Heart left ventricle (tissue), 16 donors: ENCODE results near the gene LINGO3. TPM values are rescaled to one million over a fixed set of nuclear protein-coding genes. Genes with fewer than 3 reads are reported as not detected.

Experiments
- ATAC-seq, 4 donors: fragments of 200-7000 bp; cut with Tn5 transposase; one replicate each; pipeline ENCODE4 v1.9.1; 2020 to 2022; ENCODE audit warnings: moderate library complexity in 4 of 4, mild to moderate bottlenecking in 3 of 4, moderate number of reproducible peaks in 1 of 4
- DNase-seq, 5 donors: peaks; one replicate each; pipeline ENCODE4 v3.0.0-alpha.2; 2020
- H3K27ac ChIP-seq, 12 donors: fragments of 200-600 bp; sonication (generic) in 4 of 12; one replicate each; pipeline versions ENCODE4 v1.5.0 to v1.8.0; 2016 to 2022; ENCODE audit warnings: mild to moderate bottlenecking in 2 of 12
- H3K27me3 ChIP-seq, 9 donors: fragments of 200-600 bp; sonication (generic) in 2 of 9; one replicate each; pipeline versions ENCODE4 v1.5.1 to v1.8.0; 2016 to 2022; ENCODE audit warnings: mild to moderate bottlenecking in 3 of 9
- H3K36me3 ChIP-seq, 9 donors: fragments of 200-600 bp; sonication (generic) in 2 of 9; one replicate each; pipeline versions ENCODE4 v1.5.0 to v1.8.0; 2018 to 2022; ENCODE audit warnings: mild to moderate bottlenecking in 2 of 9
- H3K4me1 ChIP-seq, 12 donors: fragments of 200-600 bp; sonication (generic) in 4 of 12; one replicate each; pipeline versions ENCODE4 v1.5.0 to v1.8.0; 2016 to 2022; ENCODE audit warnings: mild to moderate bottlenecking in 3 of 12
- H3K4me3 ChIP-seq, 12 donors: fragments of 200-600 bp; sonication (generic) in 4 of 12; one replicate each; pipeline versions ENCODE4 v1.5.0 to v1.8.0; 2017 to 2022; ENCODE audit warnings: mild to moderate bottlenecking in 9 of 12, moderate library complexity in 4 of 12
- H3K9me3 ChIP-seq, 12 donors: fragments of 200-600 bp; sonication (generic) in 4 of 12; one replicate each; pipeline versions ENCODE4 v1.5.0 to v1.8.0; 2016 to 2022; ENCODE audit warnings: mild to moderate bottlenecking in 1 of 12
- POLR2A ChIP-seq, 2 donors: fragments of 450-650 bp; IDR thresholded peaks; one replicate each; pipeline ENCODE4 v1.6.1; 2017; ENCODE audit warnings: antibody characterized with exemption in 2 of 2, mild to moderate bottlenecking in 2 of 2, moderate library complexity in 2 of 2
- WGBS, 4 donors: extraction: QIAGEN DNeasy Blood & Tissue Kit in 2 of 4; methylation state at CpG; one replicate each; pipeline versions ENCODE4 v1.1.5 to v1.1.7; 2013 to 2018; 5-methylcytosine and 5-hydroxymethylcytosine counted together
- intact Hi-C, 10 donors: fragments of 100-400 bp; cut with DNase I; formaldehyde crosslinking; loops; one replicate each; pipeline versions ENCODE4 v1.11.1 to v1.14.2; 2022
- polyA plus RNA-seq, 2 donors: library from polyadenylated mRNA; stranded (reverse); fragments of 200-250 nt; gene quantifications; one replicate each; pipeline ENCODE4 v1.2.3, GENCODE V29; 2013
- total RNA-seq, 9 donors: library from RNA; depleted of rRNA in 2 of 9; stranded (reverse); fragments of >200 nt in 2 of 9; fragmentation: NEBNext Ultra II Directional in 3 of 9; extraction: Animal tissue kit (Norgen Biotek cat#: 25700) in 3 of 9; gene quantifications; one replicate each; pipeline versions ENCODE4 v1.1.0 to v1.2.4, GENCODE V29; 2016 to 2023
- TF ChIP-seq, protein P1 (sequence below), 12 donors: fragments of 200-600 bp; sonication (generic) in 4 of 12; IDR thresholded peaks; one replicate each; pipeline versions ENCODE4 v1.5.0 to v1.8.0; 2018 to 2022; ENCODE audit warnings: antibody characterized with exemption in 12 of 12, mild to moderate bottlenecking in 5 of 12
- donor health status: ischemic (EF 13 %, LVEDD 7.1; RV severe dilation, severe dysfunction).
- donor health status: healthy with polysubstance abuse.
- donor health status: DM: no; HTN: yes; CAD: no.
- donor health status: DM: no; HTN: no; CAD: no.
- donor health status: ischemic (EF 25% LVEDD 6.9; RV normal size, moderate dysfunction).
- donor health status: ischemic (EF 25% LVEDD 5.7; RV mildly dilated, moderate dysfunction).
- donor health status: healthy.
- donor health status: DM: yes; HTN: yes; CAD: no.
- donor health status: ischemic (EF 35%, LVEDD 5.7; RV mildly dilated, moderate dysfunction).
- donor health status: nonischemic (EF 11% LVEDD 7.7; RV severe dilation, severe dysfunction).
- donor health status: DM: yes; HTN: yes; CAD: no.
- donor health status: PGD.
- donor health status: ischemic (EF 29% LVEDD 5.4; RV normal size, mild dysfunction).
- donor health status: nonischemic (EF 23%, LVEDD 6.1; RV moderate dilation, normal function).

Gene LINGO3
- total and polyA plus RNA-seq, 11 donors: 0.50 TPM; not detected in 10

DNA sequence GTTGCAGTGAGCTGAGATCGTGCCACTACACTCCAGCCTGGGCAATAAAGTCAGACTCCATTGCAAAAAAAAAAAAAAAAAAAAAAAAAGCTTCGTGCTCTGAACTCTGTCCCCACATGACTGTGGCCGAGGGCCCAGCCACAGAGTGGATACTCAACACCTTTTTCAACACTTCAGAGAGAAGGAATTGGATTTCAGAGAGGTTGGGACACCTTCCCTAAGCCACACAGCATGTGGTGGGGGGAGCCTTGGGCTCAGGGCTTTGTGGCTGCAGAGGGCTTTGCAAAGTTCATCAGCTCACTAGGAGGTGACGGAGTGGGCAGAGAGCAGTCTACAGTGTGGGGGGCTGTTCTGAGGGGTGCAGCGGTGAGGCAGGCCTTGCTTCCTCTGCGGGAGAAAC, 11.0 kb upstream of the LINGO3 start:
- H3K27me3 ChIP-seq: no peaks in the 10 kb centered on the region
- intact Hi-C loops: loop anchor here in 8 of 10 donors (5.0 to 10.0 kb wide), 7 partner anchors 42 to 394 kb away; partner anchors contain the start of genes PLEKHJ1 (in 4 of the 8), SF3A2 (in 4 of the 8) and AP3D1 (in 1 of the 8)
- peaks cover 0 to 12% (median 2%) of the 10 kb centered on the region in 12 donors for H3K9me3 ChIP-seq
- no peak overlapping the region for H3K27ac ChIP-seq
- H3K4me3 ChIP-seq: no peak overlapping the region
- TF ChIP-seq, protein P1, sequence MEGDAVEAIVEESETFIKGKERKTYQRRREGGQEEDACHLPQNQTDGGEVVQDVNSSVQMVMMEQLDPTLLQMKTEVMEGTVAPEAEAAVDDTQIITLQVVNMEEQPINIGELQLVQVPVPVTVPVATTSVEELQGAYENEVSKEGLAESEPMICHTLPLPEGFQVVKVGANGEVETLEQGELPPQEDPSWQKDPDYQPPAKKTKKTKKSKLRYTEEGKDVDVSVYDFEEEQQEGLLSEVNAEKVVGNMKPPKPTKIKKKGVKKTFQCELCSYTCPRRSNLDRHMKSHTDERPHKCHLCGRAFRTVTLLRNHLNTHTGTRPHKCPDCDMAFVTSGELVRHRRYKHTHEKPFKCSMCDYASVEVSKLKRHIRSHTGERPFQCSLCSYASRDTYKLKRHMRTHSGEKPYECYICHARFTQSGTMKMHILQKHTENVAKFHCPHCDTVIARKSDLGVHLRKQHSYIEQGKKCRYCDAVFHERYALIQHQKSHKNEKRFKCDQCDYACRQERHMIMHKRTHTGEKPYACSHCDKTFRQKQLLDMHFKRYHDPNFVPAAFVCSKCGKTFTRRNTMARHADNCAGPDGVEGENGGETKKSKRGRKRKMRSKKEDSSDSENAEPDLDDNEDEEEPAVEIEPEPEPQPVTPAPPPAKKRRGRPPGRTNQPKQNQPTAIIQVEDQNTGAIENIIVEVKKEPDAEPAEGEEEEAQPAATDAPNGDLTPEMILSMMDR (IDR thresholded peaks at IDR 0.05): no peak
- no peak for TF ChIP-seq POLR2A (IDR thresholded peaks at IDR 0.05)
- H3K36me3 ChIP-seq: peaks cover 0 to 29% (median 10%) of the 10 kb centered on the region in 9 donors
- no peak for ATAC-seq
- DNase-seq: no peak
- WGBS, 4 donors: 65 to 77% (median 74%) methylated on average over 6 of the region's 6 CpGs
- H3K4me1 ChIP-seq: peaks cover 0 to 14% (median 7%) of the 10 kb centered on the region in 12 donors

DNA sequence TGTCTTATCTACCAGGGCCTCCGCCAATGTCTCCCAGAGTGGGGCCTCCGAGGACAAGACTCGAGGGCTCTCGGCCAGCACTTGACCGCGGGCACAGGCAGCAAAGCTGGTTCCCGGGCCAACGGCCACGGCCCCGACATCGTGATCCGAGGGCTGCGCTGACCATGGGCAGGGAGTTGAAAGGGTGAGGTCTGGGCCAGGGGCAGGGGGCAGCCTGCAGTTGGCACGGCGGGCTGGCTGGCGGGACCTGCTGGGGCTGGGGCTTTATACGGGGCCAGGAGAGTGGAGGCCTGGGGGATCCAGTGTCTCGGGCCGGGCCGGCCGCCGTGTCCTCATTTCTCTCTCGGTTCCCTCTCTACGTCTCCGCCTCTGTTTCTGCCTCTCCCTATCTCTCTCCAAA, 9.8 kb upstream of the LINGO3 start:
- Histone ChIP-seq H3K4me3 (no peak overlapping the region), H3K9me3 (peaks cover 0 to 12% (median 2%) of the 10 kb centered on the region in 12 donors), H3K36me3 (peaks cover 0 to 17% (median 4%) of the 10 kb centered on the region in 9 donors), H3K27ac (no peak overlapping the region), H3K27me3 (peaks cover 0 to 11% (median 5%) of the 10 kb centered on the region in 9 donors), H3K4me1 (peaks cover 0 to 14% (median 7%) of the 10 kb centered on the region in 12 donors)
- ATAC-seq (no peak), DNase-seq (no peak)
- 87 to 91% (median 88%) methylated on average over 24 to 25 of the region's 25 CpGs for WGBS, 4 donors
- intact Hi-C loops: loop anchor here in 9 of 10 donors (2.0 to 10.0 kb wide), 8 partner anchors 40 to 393 kb away; partner anchors contain the start of genes PLEKHJ1 (in 4 of the 9), SF3A2 (in 4 of the 9) and AP3D1 (in 1 of the 9)
- TF ChIP-seq, protein P1 (IDR thresholded peaks at IDR 0.05): no peak
- TF ChIP-seq POLR2A (IDR thresholded peaks at IDR 0.05): no peak

DNA sequence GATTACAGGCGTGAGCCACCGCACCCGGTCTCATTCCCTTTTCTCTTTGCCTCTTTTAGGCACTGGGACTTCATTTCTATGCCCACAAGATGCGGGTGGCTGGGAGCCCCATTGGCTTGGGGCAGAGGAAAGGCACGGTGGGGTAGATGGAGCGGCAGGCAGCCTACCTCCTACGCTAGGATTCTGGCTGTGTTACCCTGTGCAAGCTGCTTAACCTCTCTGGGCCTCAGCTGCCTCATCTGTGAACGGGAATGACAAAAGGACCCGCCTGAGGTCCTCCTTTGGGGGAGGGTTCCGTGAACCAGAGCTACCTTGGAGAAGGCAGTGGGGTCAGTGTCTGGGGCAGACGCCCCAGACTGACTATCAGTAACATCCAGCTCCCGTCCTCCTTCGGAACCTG, 9.3 kb upstream of the LINGO3 start:
- TF ChIP-seq, protein P1 (IDR thresholded peaks at IDR 0.05): no peak
- TF ChIP-seq POLR2A (IDR thresholded peaks at IDR 0.05): no peak
- Histone ChIP-seq H3K27me3 (peaks cover 3 to 16% (median 9%) of the 10 kb centered on the region in 9 donors), H3K4me1 (peaks cover 0 to 14% (median 7%) of the 10 kb centered on the region in 12 donors), H3K9me3 (peaks cover 0 to 12% (median 2%) of the 10 kb centered on the region in 12 donors), H3K27ac (no peak overlapping the region), H3K36me3 (peaks cover 0 to 13% (median 4%) of the 10 kb centered on the region in 9 donors), H3K4me3 (no peak overlapping the region)
- no peak for ATAC-seq
- DNase-seq: no peak
- WGBS, 4 donors: 91 to 95% (median 94%) methylated on average over 10 to 13 of the region's 13 CpGs
- intact Hi-C loops: loop anchor here in 9 of 10 donors (2.0 to 10.0 kb wide), 8 partner anchors 40 to 392 kb away; partner anchors contain the start of genes PLEKHJ1 (in 4 of the 9), SF3A2 (in 4 of the 9) and AP3D1 (in 1 of the 9)

DNA sequence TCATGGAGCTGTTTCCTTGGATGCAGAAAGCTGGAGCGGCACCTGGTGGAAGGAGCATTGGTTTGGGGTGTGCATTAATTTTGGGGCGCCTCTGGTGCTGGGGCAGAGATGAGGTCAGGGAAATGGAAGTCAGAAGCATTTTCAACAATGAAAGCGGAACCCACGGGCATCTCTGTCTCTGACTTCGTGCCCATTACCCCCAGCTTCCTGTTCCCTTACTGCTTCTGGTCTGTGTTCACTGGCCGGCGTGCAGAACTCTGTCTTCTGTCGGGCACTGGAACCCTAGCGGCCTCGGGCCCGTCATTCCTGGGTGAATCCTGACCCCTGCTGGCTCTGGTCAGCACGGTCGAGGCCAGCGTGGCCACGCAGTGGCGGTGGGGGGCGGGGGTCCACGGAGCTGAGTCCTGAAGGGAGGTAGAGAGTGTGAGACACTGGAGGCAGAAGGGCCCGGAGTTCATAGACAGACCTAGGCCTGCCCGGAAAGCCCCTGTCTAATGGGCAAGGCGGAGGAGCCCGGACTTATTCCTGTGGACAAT, 7.9 kb upstream of the LINGO3 start:
- intact Hi-C loops: loop anchor here (1.0 to 10.0 kb wide), 12 partner anchors 39 to 391 kb away; partner anchors contain the start of genes PLEKHJ1 (in 6 of the 10), SF3A2 (in 6 of the 10) and AP3D1 (in 1 of the 10)
- DNase-seq (peak; percentile 73 to 89 (median 77)), ATAC-seq (peak; percentile 92 to 94 (median 94))
- Histone ChIP-seq H3K27me3 (peaks cover 3 to 30% (median 13%) of the 10 kb centered on the region in 9 donors), H3K36me3 (no peaks in the 10 kb centered on the region), H3K9me3 (peaks cover 0 to 12% (median 2%) of the 10 kb centered on the region in 12 donors), H3K27ac (peak overlapping the region in 1 of 12 donors; percentile 70), H3K4me3 (no peak overlapping the region), H3K4me1 (peaks cover 0 to 14% (median 7%) of the 10 kb centered on the region in 12 donors)
- TF ChIP-seq POLR2A (IDR thresholded peaks at IDR 0.05): no peak
- TF ChIP-seq, protein P1 (IDR thresholded peaks at IDR 0.05): peak; percentile 52 to 74 (median 61)
- WGBS, 4 donors: 18 to 29% (median 24%) methylated on average over 17 to 22 of the region's 22 CpGs
